Measurements from ENCODE around the gene SLC35E3.

SLC35E3 gene

DNA sequence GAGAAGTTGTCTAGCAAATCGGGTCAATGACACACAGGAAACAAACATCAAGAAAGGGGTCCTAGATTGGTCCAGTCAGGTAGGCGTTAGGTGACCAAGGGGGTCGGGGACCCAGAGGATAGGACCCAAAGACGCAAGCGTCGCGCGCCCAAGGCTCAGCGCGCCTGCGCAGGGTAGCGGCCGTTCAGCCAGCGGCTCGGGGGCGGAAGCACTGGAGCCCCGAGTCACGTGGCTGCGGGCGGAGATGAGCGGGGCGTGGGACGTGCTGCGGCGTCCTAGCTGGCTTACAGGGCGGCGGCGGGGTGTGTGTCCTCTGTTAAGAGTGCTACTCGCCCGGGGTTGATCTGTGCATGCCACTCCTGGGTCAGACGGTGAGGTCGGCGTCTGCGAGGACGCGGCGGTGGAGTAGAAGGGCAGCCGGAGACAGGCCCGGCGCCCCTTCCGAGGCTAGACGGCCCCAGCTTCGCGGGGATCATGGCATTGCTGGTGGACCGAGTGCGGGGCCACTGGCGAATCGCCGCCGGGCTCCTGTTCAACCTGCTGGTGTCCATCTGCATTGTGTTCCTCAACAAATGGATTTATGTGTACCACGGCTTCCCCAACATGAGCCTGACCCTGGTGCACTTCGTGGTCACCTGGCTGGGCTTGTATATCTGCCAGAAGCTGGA, at the start of gene SLC35E3:
Gene SLC35E3, plus strand, starts transcription at position 273 of the 668 bp plus-strand sequence. Its CDS starts 202 bp downstream, at position 475.
- DNase-seq, result peak; percentile 84 to 86

DNA sequence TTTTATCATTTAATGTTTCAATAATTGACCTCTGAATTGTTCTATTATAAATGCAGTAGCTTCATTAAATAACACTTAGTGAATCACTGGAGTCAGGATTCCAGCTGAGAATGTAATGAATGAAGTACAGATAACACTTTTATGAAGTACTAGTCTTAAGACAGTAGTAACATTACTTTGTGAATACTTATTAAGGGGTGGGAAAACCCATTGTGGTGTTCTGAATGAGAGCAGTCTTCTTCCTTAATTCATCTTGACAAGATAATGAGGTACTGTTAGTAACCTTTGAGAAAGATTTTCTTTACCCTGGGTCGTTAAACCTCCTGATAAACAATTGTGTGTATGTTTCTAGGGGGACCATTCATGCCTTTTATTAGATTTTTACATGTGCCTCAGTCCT, 46.5 kb upstream of the SLC35E3 start:
- DNase-seq, result no peak

DNA sequence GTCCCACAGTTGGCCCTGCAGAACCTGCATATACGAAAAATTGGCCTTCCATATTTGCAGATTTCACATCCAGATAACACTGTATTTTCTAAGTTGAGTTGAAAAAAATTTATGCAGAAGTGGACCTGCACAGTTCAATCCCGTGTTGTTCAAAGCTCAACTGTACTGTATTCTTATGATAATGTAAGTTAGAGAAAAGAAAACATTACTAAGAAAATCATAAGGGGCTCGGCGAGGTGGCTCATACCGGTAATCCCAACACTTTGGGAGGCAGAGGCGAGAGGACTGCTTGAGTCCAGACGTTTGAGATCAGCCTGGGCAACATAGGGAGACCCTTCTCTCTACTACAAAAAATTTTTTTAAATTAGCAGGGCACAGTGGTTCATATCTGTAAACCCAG, 18.2 kb upstream of the SLC35E3 start:
- DNase-seq, result no peak

DNA sequence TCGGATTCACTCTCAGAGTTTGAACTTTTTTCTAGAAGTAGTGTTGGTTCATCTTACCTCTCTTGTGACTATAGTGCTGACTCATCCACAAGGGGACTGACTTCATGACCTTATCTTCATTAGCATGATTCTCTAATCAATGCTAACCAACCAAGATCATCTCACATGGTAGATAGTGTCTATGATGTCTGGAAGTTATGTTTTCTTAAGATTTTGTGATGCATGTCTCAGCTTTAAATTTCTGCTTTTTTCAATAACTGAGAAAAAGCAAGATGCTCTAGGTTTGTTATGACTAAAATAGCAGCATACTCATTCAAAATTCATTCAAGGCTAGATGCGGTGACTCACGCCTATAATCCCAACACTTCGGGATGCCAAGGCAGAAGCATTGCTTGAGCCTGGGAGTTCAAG, 12.3 kb upstream of the SLC35E3 start:
- no peak for DNase-seq

- DNase-seq, result no peak
Measured at GRCh38 chr12:68739891-68740290, 6.1 kb upstream of the SLC35E3 start.

GRCh38 chr12:68743356-68743755, 2.6 kb upstream of the SLC35E3 start:
- DNase-seq, result no peak

- no peak for DNase-seq
Measured at GRCh38 chr12:68745376-68745903, 536 bp upstream of the SLC35E3 start.

- peak; percentile 1 to 12 for DNase-seq
Measured at GRCh38 chr12:68746572-68747180, 700 bp downstream of the SLC35E3 start.

- DNase-seq, result no peak
Measured at GRCh38 chr12:68749443-68749842, 3.5 kb downstream of the SLC35E3 start.

GRCh38 chr12:68749861-68750260, 3.9 kb downstream of the SLC35E3 start:
- DNase-seq, result no peak

DNA sequence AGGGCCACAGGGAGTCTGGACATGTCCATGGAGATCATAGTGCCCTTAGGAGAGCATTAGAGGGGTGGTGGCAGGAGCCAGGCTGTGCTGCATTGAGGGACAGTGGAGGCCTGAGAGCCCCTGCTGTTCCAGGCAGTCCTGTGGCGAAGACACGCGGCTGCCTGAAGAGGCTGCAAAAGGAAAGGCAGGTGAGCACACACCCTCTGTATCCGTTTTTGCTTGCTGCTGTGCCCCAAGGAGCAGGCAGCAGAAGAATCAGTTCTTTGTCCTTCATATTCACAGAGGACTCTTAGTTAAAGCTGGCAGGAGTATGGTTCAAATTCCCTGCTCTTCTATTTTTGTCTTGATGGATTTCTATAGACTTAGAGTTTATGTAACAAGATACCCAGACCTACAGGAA, 4.5 kb downstream of the SLC35E3 start:
- DNase-seq, result no peak

GRCh38 chr12:68755536-68756243, 9.7 kb downstream of the SLC35E3 start:
- DNase-seq, result no peak

DNA sequence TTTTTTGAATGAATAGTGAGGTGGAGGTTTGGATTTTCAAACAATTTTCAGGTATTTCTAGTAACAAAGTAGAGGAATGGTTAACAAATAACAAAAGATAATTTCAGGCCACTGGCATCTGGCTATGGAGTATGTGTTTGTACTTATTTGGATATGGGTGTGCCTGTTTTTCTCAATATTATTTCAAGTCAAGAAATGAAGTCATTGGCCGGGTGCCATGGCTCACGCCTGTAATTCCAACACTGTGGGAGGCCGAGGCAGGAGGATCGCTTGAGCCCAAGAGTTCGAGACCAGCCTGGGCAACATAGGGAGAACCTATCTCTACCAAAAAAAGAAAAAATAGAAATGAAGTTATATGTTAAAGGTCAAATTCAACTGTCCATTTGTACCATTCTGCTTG, 13.9 kb downstream of the SLC35E3 start:
- no peak for DNase-seq

- no peak for DNase-seq
Measured at GRCh38 chr12:68760806-68761441, 14.9 kb downstream of the SLC35E3 start.

GRCh38 chr12:68761442-68761812, 15.5 kb downstream of the SLC35E3 start:
- no peak for DNase-seq

- DNase-seq, result no peak
Measured at GRCh38 chr12:68761901-68762630, 16.1 kb downstream of the SLC35E3 start.

GRCh38 chr12:68762691-68763090, 16.7 kb downstream of the SLC35E3 start:
- DNase-seq, result no peak

DNA sequence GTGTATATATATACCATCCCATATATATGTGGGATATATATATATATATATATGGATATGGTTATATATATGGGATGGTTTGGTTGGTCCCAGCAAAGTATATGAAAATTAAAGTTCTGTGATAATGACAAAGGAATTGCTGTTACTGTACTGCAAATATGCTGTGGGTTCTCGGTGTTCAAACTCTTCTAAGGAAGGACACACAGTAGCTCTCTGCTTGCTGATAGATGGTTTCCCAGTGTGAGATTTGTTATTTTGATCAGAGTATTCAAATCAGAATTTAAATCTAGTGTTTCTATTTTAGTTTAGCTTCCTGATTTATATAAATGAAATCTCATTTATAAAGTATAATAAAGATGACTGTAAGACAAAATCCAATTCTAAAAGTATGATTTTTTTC, 19.7 kb downstream of the SLC35E3 start:
- no peak for DNase-seq

GRCh38 chr12:68766646-68767045, 20.7 kb downstream of the SLC35E3 start:
- no peak for DNase-seq

- DNase-seq, result no peak
Measured at GRCh38 chr12:68767191-68767590, 21.2 kb downstream of the SLC35E3 start.

GRCh38 chr12:68768431-68768939, 22.5 kb downstream of the SLC35E3 start:
- no peak for DNase-seq

GRCh38 chr12:68769941-68770340, 24.0 kb downstream of the SLC35E3 start:
- no peak for DNase-seq
